ENCODE data around the gene STRAP.

The STRAP gene

GRCh38 chr12:15882118-15882971 lies at the start of gene STRAP:
STRAP (plus strand) TSS chr12:15882387; CDS start chr12:15882708, 321 bp downstream.
- Histone ChIP-seq H3K36me3 (ENCODE audit: insufficient read depth, low read length) (no peaks in the 10 kb centered on the region), H3K9ac (ENCODE audit: low read depth, low read length) (peak within 1 kb of the TSS; percentile 97), H3K9me3 (ENCODE audit: control insufficient read depth, insufficient read depth, low read length) (no peaks in the 10 kb centered on the region; the same call in 1 of the 2 replicates), H3K4me1 (ENCODE audit: insufficient read depth, low read length) (no peaks in the 10 kb centered on the region; the same call in 1 of the 2 replicates)

- Histone ChIP-seq H3K9me3 (ENCODE audit: control insufficient read depth, insufficient read depth, low read length) (no peaks in the 10 kb centered on the region), H3K4me1 (ENCODE audit: insufficient read depth, low read length) (no peaks in the 10 kb centered on the region), H3K36me3 (ENCODE audit: insufficient read depth, low read length) (no peaks in the 10 kb centered on the region), H3K9ac (ENCODE audit: low read depth, low read length) (no peak overlapping the region)
Measured at GRCh38 chr12:15834575-15834974, 47.6 kb upstream of the STRAP start.

- Histone ChIP-seq H3K9me3 (ENCODE audit: control insufficient read depth, insufficient read depth, low read length) (no peaks in the 10 kb centered on the region), H3K9ac (ENCODE audit: low read depth, low read length) (no peak overlapping the region), H3K36me3 (ENCODE audit: insufficient read depth, low read length) (no peaks in the 10 kb centered on the region), H3K4me1 (ENCODE audit: insufficient read depth, low read length) (no peaks in the 10 kb centered on the region)
Measured at GRCh38 chr12:15837141-15837790, 44.9 kb upstream of the STRAP start.

- Histone ChIP-seq H3K9me3 (ENCODE audit: control insufficient read depth, insufficient read depth, low read length) (no peaks in the 10 kb centered on the region), H3K9ac (ENCODE audit: low read depth, low read length) (no peak overlapping the region), H3K36me3 (ENCODE audit: insufficient read depth, low read length) (no peaks in the 10 kb centered on the region), H3K4me1 (ENCODE audit: insufficient read depth, low read length) (no peaks in the 10 kb centered on the region)
Measured at GRCh38 chr12:15839041-15839440, 43.1 kb upstream of the STRAP start.

- Histone ChIP-seq H3K36me3 (ENCODE audit: insufficient read depth, low read length) (no peaks in the 10 kb centered on the region), H3K9ac (ENCODE audit: low read depth, low read length) (no peak overlapping the region), H3K4me1 (ENCODE audit: insufficient read depth, low read length) (no peaks in the 10 kb centered on the region), H3K9me3 (ENCODE audit: control insufficient read depth, insufficient read depth, low read length) (no peaks in the 10 kb centered on the region)
Measured at GRCh38 chr12:15839682-15840081, 42.5 kb upstream of the STRAP start.

GRCh38 chr12:15842108-15842507 lies 40.1 kb upstream of the STRAP start:
- no peaks in the 10 kb centered on the region for H3K36me3 ChIP-seq (ENCODE audit: insufficient read depth, low read length)
- no peak overlapping the region for H3K9ac ChIP-seq (ENCODE audit: low read depth, low read length)
- no peaks in the 10 kb centered on the region for H3K4me1 ChIP-seq (ENCODE audit: insufficient read depth, low read length)
- H3K9me3 ChIP-seq (ENCODE audit: control insufficient read depth, insufficient read depth, low read length) = no peaks in the 10 kb centered on the region

GRCh38 chr12:15846887-15847286 lies 35.3 kb upstream of the STRAP start:
- Histone ChIP-seq H3K4me1 (ENCODE audit: insufficient read depth, low read length) (no peaks in the 10 kb centered on the region), H3K36me3 (ENCODE audit: insufficient read depth, low read length) (no peaks in the 10 kb centered on the region), H3K9ac (ENCODE audit: low read depth, low read length) (no peak overlapping the region), H3K9me3 (ENCODE audit: control insufficient read depth, insufficient read depth, low read length) (no peaks in the 10 kb centered on the region)

- Histone ChIP-seq H3K9me3 (ENCODE audit: control insufficient read depth, insufficient read depth, low read length) (no peaks in the 10 kb centered on the region), H3K36me3 (ENCODE audit: insufficient read depth, low read length) (no peaks in the 10 kb centered on the region), H3K9ac (ENCODE audit: low read depth, low read length) (no peak overlapping the region), H3K4me1 (ENCODE audit: insufficient read depth, low read length) (no peaks in the 10 kb centered on the region)
Measured at GRCh38 chr12:15848606-15849005, 33.6 kb upstream of the STRAP start.

GRCh38 chr12:15851045-15851620 lies 31.1 kb upstream of the STRAP start:
- Histone ChIP-seq H3K4me1 (ENCODE audit: insufficient read depth, low read length) (no peaks in the 10 kb centered on the region; the same call in 1 of the 2 replicates), H3K36me3 (ENCODE audit: insufficient read depth, low read length) (no peaks in the 10 kb centered on the region), H3K9me3 (ENCODE audit: control insufficient read depth, insufficient read depth, low read length) (no peaks in the 10 kb centered on the region), H3K9ac (ENCODE audit: low read depth, low read length) (no peak overlapping the region)

GRCh38 chr12:15851919-15852318 lies 30.3 kb upstream of the STRAP start:
- Histone ChIP-seq H3K36me3 (ENCODE audit: insufficient read depth, low read length) (no peaks in the 10 kb centered on the region), H3K9ac (ENCODE audit: low read depth, low read length) (no peak overlapping the region), H3K9me3 (ENCODE audit: control insufficient read depth, insufficient read depth, low read length) (no peaks in the 10 kb centered on the region), H3K4me1 (ENCODE audit: insufficient read depth, low read length) (no peaks in the 10 kb centered on the region; the same call in 1 of the 2 replicates)

GRCh38 chr12:15852383-15852782 lies 29.8 kb upstream of the STRAP start:
- H3K4me1 ChIP-seq (ENCODE audit: insufficient read depth, low read length) = no peaks in the 10 kb centered on the region; the same call in 1 of the 2 replicates
- H3K9me3 ChIP-seq (ENCODE audit: control insufficient read depth, insufficient read depth, low read length) = no peaks in the 10 kb centered on the region
- no peaks in the 10 kb centered on the region for H3K36me3 ChIP-seq (ENCODE audit: insufficient read depth, low read length)
- H3K9ac ChIP-seq (ENCODE audit: low read depth, low read length) = no peak overlapping the region

- Histone ChIP-seq H3K9me3 (ENCODE audit: control insufficient read depth, insufficient read depth, low read length) (no peaks in the 10 kb centered on the region), H3K9ac (ENCODE audit: low read depth, low read length) (no peak overlapping the region)
Measured at GRCh38 chr12:15853877-15854276, 28.3 kb upstream of the STRAP start.

GRCh38 chr12:15854916-15855315 lies 27.3 kb upstream of the STRAP start:
- H3K9me3 ChIP-seq (ENCODE audit: control insufficient read depth, insufficient read depth, low read length) = no peaks in the 10 kb centered on the region
- H3K36me3 ChIP-seq (ENCODE audit: insufficient read depth, low read length) = no peaks in the 10 kb centered on the region
- no peak overlapping the region for H3K9ac ChIP-seq (ENCODE audit: low read depth, low read length)
- no peaks in the 10 kb centered on the region; the same call in 1 of the 2 replicates for H3K4me1 ChIP-seq (ENCODE audit: insufficient read depth, low read length)

More at GRCh38 chr12:15853877-15854276, 28.3 kb upstream of the STRAP start:
- H3K36me3 ChIP-seq (ENCODE audit: insufficient read depth, low read length) = no peaks in the 10 kb centered on the region
- no peaks in the 10 kb centered on the region; the same call in 1 of the 2 replicates for H3K4me1 ChIP-seq (ENCODE audit: insufficient read depth, low read length)

GRCh38 chr12:15855646-15856045 lies 26.5 kb upstream of the STRAP start:
- H3K36me3 ChIP-seq (ENCODE audit: insufficient read depth, low read length) = no peaks in the 10 kb centered on the region
- H3K9ac ChIP-seq (ENCODE audit: low read depth, low read length) = no peak overlapping the region
- no peaks in the 10 kb centered on the region for H3K9me3 ChIP-seq (ENCODE audit: control insufficient read depth, insufficient read depth, low read length)
- H3K4me1 ChIP-seq (ENCODE audit: insufficient read depth, low read length) = no peaks in the 10 kb centered on the region; the same call in 1 of the 2 replicates

Measured in ES-I3 (cell line).